Suppressor macrophage treated with lipopolysaccharide for 4 hours (primary cell): ENCODE results near the gene ACVR1.

ENCODE experiments used
- DNase-seq: peaks from one replicate; pipeline ENCODE4 v3.0.0-alpha.2; 2020

Gene ACVR1

DNA sequence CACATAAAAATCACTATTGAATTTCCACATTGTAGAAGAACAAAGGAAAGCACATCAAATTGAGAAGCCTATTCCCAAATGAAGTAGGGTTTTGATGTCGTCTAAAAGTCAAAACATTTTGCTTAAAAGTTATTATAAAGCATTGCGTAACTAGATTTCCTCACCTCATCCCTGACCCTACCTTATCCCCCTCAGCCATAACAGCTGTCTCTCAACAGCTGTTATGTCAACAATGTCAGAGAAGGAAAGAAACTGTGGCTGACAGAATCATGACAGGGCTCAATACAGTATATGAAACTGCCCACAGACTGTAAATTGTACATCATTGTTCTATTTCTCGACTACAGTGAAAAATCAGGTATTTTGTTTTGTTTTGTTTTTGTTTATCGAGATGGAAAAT is 184.4 kb downstream of the ACVR1 start:
- DNase-seq, result no peak

DNA sequence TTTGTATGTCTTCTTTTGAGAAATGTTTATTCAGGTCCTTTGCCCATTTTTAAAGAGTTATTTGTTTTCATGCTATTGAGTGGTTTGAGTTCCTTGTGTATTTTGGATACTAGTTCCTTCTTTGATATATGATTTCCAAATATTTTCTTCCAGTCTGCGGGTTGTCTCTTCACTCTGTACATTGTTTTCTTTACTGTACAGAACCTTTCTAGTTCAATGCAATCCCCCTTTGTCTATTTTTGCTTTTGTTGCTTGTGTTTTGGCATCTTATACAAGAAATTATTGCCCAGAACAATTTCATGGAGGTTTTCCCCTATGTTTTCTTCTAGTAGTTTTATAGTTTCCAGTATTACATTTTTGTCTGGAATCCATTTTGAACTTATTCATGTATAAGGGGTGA is 185.0 kb downstream of the ACVR1 start:
- DNase-seq, result no peak
